ENCODE data around the gene ABCA7.

Gene ABCA7

DNA sequence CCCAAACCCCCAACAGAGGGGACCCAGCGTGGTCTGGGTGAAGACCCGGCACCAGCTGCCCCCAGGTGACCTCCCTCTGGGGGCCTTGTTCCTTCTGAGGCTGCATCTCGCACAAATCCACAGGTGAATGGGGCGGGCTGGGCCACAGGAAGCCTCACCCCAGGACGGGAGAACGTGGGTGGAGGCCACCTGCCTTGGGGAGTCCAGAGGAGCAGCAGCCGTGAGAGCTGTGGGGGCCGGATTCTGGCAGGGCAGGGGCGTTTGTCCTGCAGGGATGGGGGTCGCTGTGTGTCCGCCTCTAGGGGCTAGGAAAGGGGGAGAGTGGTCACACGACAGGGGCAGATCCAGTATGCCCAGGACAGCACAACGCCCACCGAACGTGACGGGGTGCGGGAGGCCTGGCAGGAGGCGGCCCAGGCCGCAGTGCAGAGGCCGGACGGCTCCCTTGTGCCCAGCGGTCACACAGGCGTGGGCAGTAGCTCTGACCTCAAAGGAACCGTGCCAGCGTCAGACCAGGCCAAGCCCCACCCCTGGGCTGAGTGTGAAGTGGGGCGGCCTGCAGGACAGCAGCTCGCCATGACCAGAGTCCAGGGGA is 48.6 kb downstream of the ABCA7 start:
- H3K36me3 Mint-ChIP-seq (ENCODE audit: low read depth) = peaks cover 6% of the 10 kb centered on the region
- no peak overlapping the region for H3K27ac Mint-ChIP-seq
- TF ChIP-seq CTCF (IDR thresholded peaks at IDR 0.05) = no peak
- peaks cover 6% of the 10 kb centered on the region for H3K4me1 Mint-ChIP-seq
- H3K4me3 Mint-ChIP-seq = no peak overlapping the region
- H3K27me3 Mint-ChIP-seq (ENCODE audit: low read depth, poor library complexity) = no peaks in the 10 kb centered on the region
- DNase-seq = no peak
- no peaks in the 10 kb centered on the region for H3K9me3 Mint-ChIP-seq

DNA sequence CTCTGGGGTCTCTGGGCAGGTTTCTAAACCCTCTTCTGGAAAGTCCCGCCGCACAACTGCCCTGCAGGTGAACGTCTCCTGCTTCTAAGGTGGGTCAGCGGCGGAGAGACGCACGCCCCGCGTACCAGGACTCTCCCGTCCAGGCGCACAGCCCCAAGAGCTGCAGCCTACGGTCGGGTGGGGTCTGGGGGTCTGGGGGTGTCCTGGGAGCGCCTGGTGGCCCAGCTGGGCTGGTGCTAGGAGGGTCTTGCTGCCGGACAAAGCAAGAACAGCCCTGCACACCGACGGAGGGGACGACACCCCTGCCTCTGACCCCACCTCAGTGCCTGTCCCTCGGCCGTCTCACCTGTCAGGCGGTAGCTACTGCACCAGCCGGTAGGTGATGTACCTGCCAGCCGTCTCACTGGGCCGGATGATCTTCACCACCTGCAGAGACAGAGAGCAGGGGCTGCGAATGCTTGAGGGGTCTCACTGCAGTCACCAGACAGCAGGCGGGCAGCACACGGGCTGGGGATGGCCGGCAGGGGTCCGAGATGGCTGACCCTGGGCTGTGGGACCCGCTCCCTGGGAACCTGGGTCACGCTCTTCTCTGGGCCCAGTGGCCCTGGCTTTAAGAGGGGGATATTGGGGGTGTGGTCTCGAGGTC is 49.3 kb downstream of the ABCA7 start:
- TF ChIP-seq CTCF (IDR thresholded peaks at IDR 0.05) = no peak
- Mint-ChIP-seq H3K9me3 (no peaks in the 10 kb centered on the region), H3K27ac (no peak overlapping the region), H3K36me3 (ENCODE audit: low read depth) (peaks cover 6% of the 10 kb centered on the region), H3K4me3 (no peak overlapping the region), H3K27me3 (ENCODE audit: low read depth, poor library complexity) (no peaks in the 10 kb centered on the region), H3K4me1 (peaks cover 13% of the 10 kb centered on the region)
- DNase-seq = no peak

DNA sequence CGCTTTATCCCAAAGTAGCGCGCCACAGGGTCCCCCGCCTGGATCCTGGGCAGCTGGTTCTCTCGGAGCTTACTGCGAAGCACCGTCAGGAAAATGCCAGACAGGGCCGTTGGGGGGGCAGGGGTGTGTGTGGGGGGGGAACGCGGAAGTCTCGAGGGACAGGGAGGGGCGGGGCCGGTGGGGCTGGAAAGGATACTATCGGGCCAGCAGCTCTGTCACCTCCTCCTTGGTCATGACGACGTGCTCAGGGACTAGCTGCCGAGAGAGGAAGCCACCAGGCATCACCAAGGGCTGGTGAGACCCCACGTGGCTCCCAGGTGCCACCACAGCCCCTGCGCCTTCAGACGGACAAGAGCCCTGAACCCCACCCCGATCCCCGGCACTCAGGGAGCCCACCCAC is 50.0 kb downstream of the ABCA7 start:
- Mint-ChIP-seq H3K27ac (no peak overlapping the region), H3K36me3 (ENCODE audit: low read depth) (peaks cover 6% of the 10 kb centered on the region), H3K4me3 (no peak overlapping the region), H3K9me3 (no peaks in the 10 kb centered on the region), H3K27me3 (ENCODE audit: low read depth, poor library complexity) (no peaks in the 10 kb centered on the region), H3K4me1 (peaks cover 18% of the 10 kb centered on the region)
- DNase-seq = no peak
- TF ChIP-seq CTCF (IDR thresholded peaks at IDR 0.05) = no peak

GRCh38 chr19:1090731-1091543 is 51.0 kb downstream of the ABCA7 start:
- no peak for DNase-seq
- no peak for TF ChIP-seq CTCF (IDR thresholded peaks at IDR 0.05)
- H3K27me3 Mint-ChIP-seq (ENCODE audit: low read depth, poor library complexity) = peaks cover 3% of the 10 kb centered on the region
- H3K4me3 Mint-ChIP-seq = no peak overlapping the region
- H3K36me3 Mint-ChIP-seq (ENCODE audit: low read depth) = peaks cover 6% of the 10 kb centered on the region
- H3K9me3 Mint-ChIP-seq = no peaks in the 10 kb centered on the region
- H3K27ac Mint-ChIP-seq = no peak overlapping the region
- peaks cover 26% of the 10 kb centered on the region for H3K4me1 Mint-ChIP-seq

- H3K27ac Mint-ChIP-seq = no peak overlapping the region
- TF ChIP-seq CTCF (IDR thresholded peaks at IDR 0.05) = no peak
- no peak overlapping the region for H3K4me3 Mint-ChIP-seq
These were observed 51.8 kb downstream of the ABCA7 start for GRCh38 chr19:1091544-1092175.

More at GRCh38 chr19:1091544-1092175, 51.8 kb downstream of the ABCA7 start:
- H3K4me1 Mint-ChIP-seq = peaks cover 31% of the 10 kb centered on the region
- H3K36me3 Mint-ChIP-seq (ENCODE audit: low read depth) = peaks cover 6% of the 10 kb centered on the region
- H3K27me3 Mint-ChIP-seq (ENCODE audit: low read depth, poor library complexity) = peaks cover 3% of the 10 kb centered on the region
- no peak for DNase-seq
- no peaks in the 10 kb centered on the region for H3K9me3 Mint-ChIP-seq
